Measurements from ENCODE around the gene PNLIP.

DNA sequence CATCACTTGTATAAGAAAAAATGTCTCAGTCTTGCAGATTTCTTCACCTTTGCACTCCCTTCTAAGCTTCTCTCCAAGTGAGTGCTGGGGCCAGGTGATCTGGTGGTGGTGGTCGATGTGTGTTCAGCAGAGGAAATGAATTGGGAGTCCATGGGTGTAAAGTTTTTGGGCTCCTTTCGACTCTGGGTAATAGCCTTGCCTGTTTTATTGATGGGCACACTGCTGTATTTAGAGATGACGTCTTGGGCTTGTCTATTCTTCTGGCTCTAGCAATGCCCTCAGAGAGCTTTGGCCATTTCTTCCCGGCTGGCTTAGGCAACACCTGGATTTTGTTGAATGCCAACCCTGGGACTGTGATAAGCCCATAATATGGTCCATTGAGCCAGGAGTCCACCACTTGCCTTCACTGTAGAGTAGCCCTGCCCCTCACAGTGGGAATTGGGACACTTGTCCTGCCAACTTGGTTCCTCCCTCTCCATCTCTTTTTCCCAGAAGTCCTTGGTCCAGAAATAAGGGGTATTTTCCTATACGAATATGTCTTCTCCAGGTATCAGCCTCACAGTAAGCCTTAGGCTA lies 11.7 kb downstream of the PNLIP start:
- TF ChIP-seq POLR2A (IDR thresholded peaks at IDR 0.05) = no peak
- TF ChIP-seq, protein P1, sequence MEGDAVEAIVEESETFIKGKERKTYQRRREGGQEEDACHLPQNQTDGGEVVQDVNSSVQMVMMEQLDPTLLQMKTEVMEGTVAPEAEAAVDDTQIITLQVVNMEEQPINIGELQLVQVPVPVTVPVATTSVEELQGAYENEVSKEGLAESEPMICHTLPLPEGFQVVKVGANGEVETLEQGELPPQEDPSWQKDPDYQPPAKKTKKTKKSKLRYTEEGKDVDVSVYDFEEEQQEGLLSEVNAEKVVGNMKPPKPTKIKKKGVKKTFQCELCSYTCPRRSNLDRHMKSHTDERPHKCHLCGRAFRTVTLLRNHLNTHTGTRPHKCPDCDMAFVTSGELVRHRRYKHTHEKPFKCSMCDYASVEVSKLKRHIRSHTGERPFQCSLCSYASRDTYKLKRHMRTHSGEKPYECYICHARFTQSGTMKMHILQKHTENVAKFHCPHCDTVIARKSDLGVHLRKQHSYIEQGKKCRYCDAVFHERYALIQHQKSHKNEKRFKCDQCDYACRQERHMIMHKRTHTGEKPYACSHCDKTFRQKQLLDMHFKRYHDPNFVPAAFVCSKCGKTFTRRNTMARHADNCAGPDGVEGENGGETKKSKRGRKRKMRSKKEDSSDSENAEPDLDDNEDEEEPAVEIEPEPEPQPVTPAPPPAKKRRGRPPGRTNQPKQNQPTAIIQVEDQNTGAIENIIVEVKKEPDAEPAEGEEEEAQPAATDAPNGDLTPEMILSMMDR (IDR thresholded peaks at IDR 0.05) = no peak
